ENCODE measurements around the gene DCLK2. TPM values are rescaled to one million over a fixed set of nuclear protein-coding genes. Genes with fewer than 3 reads are reported as not detected.

DCLK2 gene
- total RNA-seq, 1 experiment from 2014 or later, result 1.2 TPM

GRCh38 chr4:150217808-150218207 lies 139.6 kb downstream of the DCLK2 start:
- Histone ChIP-seq H4K20me1 (ENCODE audit: low read length) (no peaks in the 10 kb centered on the region), H3K36me3 (ENCODE audit: low read depth, low read length) (no peaks in the 10 kb centered on the region), H3K4me1 (ENCODE audit: insufficient read depth, low read length) (peaks cover 26% of the 10 kb centered on the region), H3K4me2 (ENCODE audit: low read length) (no peak overlapping the region), H3F3A (ENCODE audit: low read length, unreplicated experiment) (no peaks in the 10 kb centered on the region), H3K9ac (ENCODE audit: low read length) (no peak overlapping the region), H3K79me2 (ENCODE audit: low read length) (no peaks in the 10 kb centered on the region), H3K27ac (ENCODE audit: low read length) (no peak overlapping the region), H3K9me2 (replicated peaks; ENCODE audit: low read length) (no peaks in the 10 kb centered on the region), H3K27me3 (ENCODE audit: low read length) (no peaks in the 10 kb centered on the region), H3K4me3 (ENCODE audit: low read length) (no peak overlapping the region), H3K9me3 (ENCODE audit: low read length) (no peaks in the 10 kb centered on the region), H2AFZ (ENCODE audit: low read length) (no peak overlapping the region; the same call in 1 of the 2 replicates)
- CTCF ChIA-PET, result interaction anchor here (0.5 to 1.3 kb wide), 6 partner anchors 25 to 314 kb away, joined by 3 to 8 read pairs (median 5); no protein-coding TSS in a partner anchor
- intact Hi-C loops (cut with micrococcal nuclease), result no loop called here
- TF ChIP-seq EZH2phosphoT487 (IDR thresholded peaks at IDR 0.05; ENCODE audit: borderline replicate concordance, low read length), result no peak
- no peak for TF ChIP-seq EZH2 (IDR thresholded peaks at IDR 0.05; ENCODE audit: low read length, unreplicated experiment)
- no peak for TF ChIP-seq CTCF (conservative IDR thresholded peaks at IDR 0.05; ENCODE audit: low read depth, low read length)
- DNase-seq (no peak), ATAC-seq (no peak)
- POLR2A ChIA-PET (ENCODE audit: unreplicated experiment), result interaction anchor here (0.8 kb wide), 1 partner anchor 651 kb away, joined by 3 read pairs; no protein-coding TSS in a partner anchor
- no TSS peak for BruUV-seq (replicated peaks)

- no peak overlapping the region for H3K4me2 ChIP-seq (ENCODE audit: low read length)
- H3K9me3 ChIP-seq (ENCODE audit: low read length), result no peaks in the 10 kb centered on the region
- no peak for ATAC-seq
- no peak overlapping the region for H3K4me3 ChIP-seq (ENCODE audit: low read length)
- H3K9me2 ChIP-seq (replicated peaks; ENCODE audit: low read length), result no peaks in the 10 kb centered on the region
- BruUV-seq (replicated peaks), result no TSS peak
- DNase-seq, result no peak
- no peaks in the 10 kb centered on the region for H3K36me3 ChIP-seq (ENCODE audit: low read depth, low read length)
- H3K27me3 ChIP-seq (ENCODE audit: low read length), result no peaks in the 10 kb centered on the region
- ChIA-PET CTCF (interaction anchor here (0.6 kb wide), 2 partner anchors 183 to 664 kb away, joined by 3 to 4 read pairs; no protein-coding TSS in a partner anchor), POLR2A (ENCODE audit: unreplicated experiment) (no interaction called here)
- peaks cover 20% of the 10 kb centered on the region for H3K4me1 ChIP-seq (ENCODE audit: insufficient read depth, low read length)
- no peak overlapping the region for H2AFZ ChIP-seq (ENCODE audit: low read length)
- no peaks in the 10 kb centered on the region for H3K79me2 ChIP-seq (ENCODE audit: low read length)
- no peaks in the 10 kb centered on the region for H4K20me1 ChIP-seq (ENCODE audit: low read length)
- TF ChIP-seq EZH2 (IDR thresholded peaks at IDR 0.05; ENCODE audit: low read length, unreplicated experiment) (no peak), CTCF (conservative IDR thresholded peaks at IDR 0.05; ENCODE audit: low read depth, low read length) (no peak), EZH2phosphoT487 (IDR thresholded peaks at IDR 0.05; ENCODE audit: borderline replicate concordance, low read length) (no peak)
- H3K27ac ChIP-seq (ENCODE audit: low read length), result no peak overlapping the region
- H3F3A ChIP-seq (ENCODE audit: low read length, unreplicated experiment), result no peaks in the 10 kb centered on the region
- intact Hi-C loops (cut with micrococcal nuclease), result no loop called here
- no peak overlapping the region for H3K9ac ChIP-seq (ENCODE audit: low read length)
Measured at GRCh38 chr4:150218447-150218846, 140.2 kb downstream of the DCLK2 start.

- no peaks in the 10 kb centered on the region for H3K9me3 ChIP-seq (ENCODE audit: low read length)
- H3K36me3 ChIP-seq (ENCODE audit: low read depth, low read length), result no peaks in the 10 kb centered on the region
- H3F3A ChIP-seq (ENCODE audit: low read length, unreplicated experiment), result no peaks in the 10 kb centered on the region
- no peaks in the 10 kb centered on the region for H4K20me1 ChIP-seq (ENCODE audit: low read length)
- no peak overlapping the region for H3K4me3 ChIP-seq (ENCODE audit: low read length)
- ATAC-seq, result no peak
- no peaks in the 10 kb centered on the region for H3K27me3 ChIP-seq (ENCODE audit: low read length)
- H2AFZ ChIP-seq (ENCODE audit: low read length), result no peak overlapping the region
- CTCF ChIA-PET, result no interaction called here
- no peak overlapping the region for H3K9ac ChIP-seq (ENCODE audit: low read length)
- peaks cover 25% of the 10 kb centered on the region for H3K4me1 ChIP-seq (ENCODE audit: insufficient read depth, low read length)
- no peak for DNase-seq
- POLR2A ChIA-PET (ENCODE audit: unreplicated experiment), result no interaction called here
- no TSS peak for BruUV-seq (replicated peaks)
- intact Hi-C loops (cut with micrococcal nuclease), result no loop called here
- no peaks in the 10 kb centered on the region for H3K79me2 ChIP-seq (ENCODE audit: low read length)
- H3K27ac ChIP-seq (ENCODE audit: low read length), result no peak overlapping the region
- H3K4me2 ChIP-seq (ENCODE audit: low read length), result no peak overlapping the region
- no peaks in the 10 kb centered on the region for H3K9me2 ChIP-seq (replicated peaks; ENCODE audit: low read length)
- TF ChIP-seq EZH2phosphoT487 (IDR thresholded peaks at IDR 0.05; ENCODE audit: borderline replicate concordance, low read length) (no peak), CTCF (conservative IDR thresholded peaks at IDR 0.05; ENCODE audit: low read depth, low read length) (no peak), EZH2 (IDR thresholded peaks at IDR 0.05; ENCODE audit: low read length, unreplicated experiment) (no peak)
Measured at GRCh38 chr4:150219841-150220240, 141.6 kb downstream of the DCLK2 start.
